BJ (cell line): ENCODE data around the gene NMNAT3. TPM values are rescaled to one million over a fixed set of nuclear protein-coding genes. Genes with fewer than 3 reads are reported as not detected.

ENCODE experiments used
- CTCF ChIA-PET: fragments of 350-600 bp; formaldehyde crosslinking; extraction: SDS; loops from one replicate; lab custom pipeline; 2021; ENCODE audit warnings: antibody characterized with exemption, inconsistent platforms; lab: Yijun Ruan, JAX
- POLR2A ChIA-PET: fragments of 300-600 bp; sonication (Branson Sonifier 250); formaldehyde crosslinking; extraction: SDS; loops from one replicate; lab custom pipeline; 2021; ENCODE audit warnings: antibody characterized with exemption; lab: Charles Lee
- DNase-seq: peaks from one replicate; pipeline ENCODE4 v3.0.0-alpha.2; 2011; ENCODE audit warnings: low read depth
- H3K27me3 ChIP-seq: 2 replicates; pipeline ENCODE4 v1.6.0; 2011; ENCODE audit warnings: low read length; ENCODE audit not compliant: control insufficient read depth, insufficient read depth
- H3K36me3 ChIP-seq: 2 replicates; pipeline ENCODE4 v1.5.1; 2011; ENCODE audit warnings: low read length; ENCODE audit not compliant: control insufficient read depth, insufficient read depth
- H3K4me3 ChIP-seq: 2 replicates; pipeline ENCODE4 v1.5.1; 2011; ENCODE audit warnings: low read depth, mild to moderate bottlenecking, control low read depth, low read length
- CTCF ChIP-seq: IDR thresholded peaks from 2 replicates; pipeline ENCODE4 v1.5.1; 2011; ENCODE audit warnings: low read depth, mild to moderate bottlenecking, control low read depth, inconsistent platforms, low read length, moderate library complexity; ENCODE audit not compliant: insufficient read depth
- polyA plus RNA-seq: library from polyadenylated mRNA; depleted of rRNA; stranded (reverse); fragments of >200 nt; gene quantifications from 2 replicates; pipeline ENCODE4 v1.2.3, GENCODE V29; 2011

The NMNAT3 gene
- polyA plus RNA-seq, 1 experiment, result 0.61 TPM

GRCh38 chr3:139695007-139695406 lies 17.2 kb upstream of the NMNAT3 start:
- Histone ChIP-seq H3K36me3 (no peaks in the 10 kb centered on the region), H3K4me3 (no peak overlapping the region), H3K27me3 (no peaks in the 10 kb centered on the region)
- no peak for TF ChIP-seq CTCF
- POLR2A ChIA-PET, result no interaction called here
- no peak for DNase-seq
- CTCF ChIA-PET, result interaction anchor here (0.7 to 1.8 kb wide), 4 partner anchors 11 to 30 kb away, joined by 3 to 4 read pairs (median 3); no protein-coding TSS in a partner anchor

- ChIA-PET CTCF (interaction anchor here (0.7 to 1.8 kb wide), 4 partner anchors 10 to 29 kb away, joined by 3 to 4 read pairs (median 3); no protein-coding TSS in a partner anchor), POLR2A (no interaction called here)
- no peaks in the 10 kb centered on the region for H3K27me3 ChIP-seq
- TF ChIP-seq CTCF, result no peak
- no peak overlapping the region for H3K4me3 ChIP-seq
- H3K36me3 ChIP-seq, result no peaks in the 10 kb centered on the region
- DNase-seq, result no peak
Observed at GRCh38 chr3:139694542-139694941, 16.8 kb upstream of the NMNAT3 start.

- CTCF ChIA-PET, result no interaction called here
Observed at GRCh38 chr3:139691619-139692018, 13.8 kb upstream of the NMNAT3 start.

GRCh38 chr3:139689708-139690228 lies 12.0 kb upstream of the NMNAT3 start:
- H3K36me3 ChIP-seq, result no peaks in the 10 kb centered on the region
- ChIA-PET POLR2A (no interaction called here), CTCF (no interaction called here)
- no peaks in the 10 kb centered on the region for H3K27me3 ChIP-seq
- no peak for TF ChIP-seq CTCF
- H3K4me3 ChIP-seq, result no peak overlapping the region
- no peak for DNase-seq

More at GRCh38 chr3:139691619-139692018, 13.8 kb upstream of the NMNAT3 start:
- POLR2A ChIA-PET, result no interaction called here
- TF ChIP-seq CTCF, result no peak
- Histone ChIP-seq H3K36me3 (no peaks in the 10 kb centered on the region), H3K27me3 (no peaks in the 10 kb centered on the region), H3K4me3 (no peak overlapping the region)
- no peak for DNase-seq

GRCh38 chr3:139689122-139689521 lies 11.3 kb upstream of the NMNAT3 start:
- ChIA-PET CTCF (no interaction called here), POLR2A (no interaction called here)
- no peaks in the 10 kb centered on the region for H3K27me3 ChIP-seq
- no peak overlapping the region for H3K4me3 ChIP-seq
- TF ChIP-seq CTCF, result no peak
- DNase-seq, result no peak
- no peaks in the 10 kb centered on the region for H3K36me3 ChIP-seq
